DOHH2 (cell line): ENCODE results near the gene CYLD.
A peak's percentile ranks its signal among the peaks of the same experiment; 100 is the strongest.

Source experiments
- H3F3A ChIP-seq: fragments of 200-600 bp; sonication (generic), shearing (Covaris generic); 2 replicates; pipeline ENCODE4 v1.6.0; 2016; ENCODE audit warnings: antibody characterized with exemption, mild to moderate bottlenecking; ENCODE audit not compliant: control insufficient read depth, insufficient read depth
- H3K27ac ChIP-seq: fragments of 200-600 bp; sonication (generic); 2 replicates; pipeline ENCODE4 v1.5.1; 2014; ENCODE audit warnings: low read depth, mild to moderate bottlenecking, low read length, moderate library complexity
- H3K27me3 ChIP-seq: fragments of 200-600 bp; sonication (generic); 2 replicates; pipeline ENCODE4 v1.6.1; 2014; ENCODE audit warnings: mild to moderate bottlenecking, low read length, mixed read lengths; ENCODE audit not compliant: control insufficient read depth
- H3K36me3 ChIP-seq: fragments of 200-600 bp; sonication (generic); 2 replicates; pipeline ENCODE4 v1.6.1; 2014; ENCODE audit warnings: mild to moderate bottlenecking, low read length, moderate library complexity, mixed read lengths; ENCODE audit not compliant: control insufficient read depth
- H3K4me1 ChIP-seq: fragments of 200-600 bp; sonication (generic); 2 replicates; pipeline ENCODE4 v1.6.1; 2014; ENCODE audit warnings: mild to moderate bottlenecking, low read length, mixed read lengths; ENCODE audit not compliant: control insufficient read depth
- H3K4me2 ChIP-seq: fragments of 200-600 bp; sonication (generic); 2 replicates; pipeline ENCODE4 v1.6.0; 2014; ENCODE audit warnings: mild to moderate bottlenecking, low read length, moderate library complexity
- H3K4me3 ChIP-seq: fragments of 200-600 bp; sonication (generic); 2 replicates; pipeline ENCODE4 v1.5.1; 2014; ENCODE audit warnings: mild to moderate bottlenecking, low read length, mixed read lengths
- H3K79me2 ChIP-seq: fragments of 200-600 bp; sonication (generic); 2 replicates; pipeline ENCODE4 v1.6.1; 2014; ENCODE audit warnings: mild to moderate bottlenecking, low read length, mixed read lengths; ENCODE audit not compliant: control insufficient read depth
- H3K9me2 ChIP-seq: fragments of 200-600 bp; sonication (generic); replicated peaks from 2 replicates; pipeline ENCODE4 v1.6.1; 2014; ENCODE audit warnings: mild to moderate bottlenecking, low read length, mixed read lengths; ENCODE audit not compliant: control insufficient read depth
- H3K9me3 ChIP-seq: fragments of 200-600 bp; sonication (generic); 2 replicates; pipeline ENCODE4 v1.6.1; 2014; ENCODE audit warnings: antibody characterized with exemption, low read length, mixed read lengths; ENCODE audit not compliant: control insufficient read depth, insufficient read depth
- H4K20me1 ChIP-seq: fragments of 200-600 bp; sonication (generic); 2 replicates; pipeline ENCODE4 v1.6.0; 2014; ENCODE audit warnings: low read depth, mild to moderate bottlenecking, antibody characterized with exemption, low read length, moderate library complexity; ENCODE audit not compliant: control insufficient read depth, insufficient read depth
- EZH2phosphoT487 ChIP-seq: fragments of 200-600 bp; sonication (generic); IDR thresholded peaks from 2 replicates; pipeline ENCODE4 v1.6.1; 2017; ENCODE audit warnings: borderline replicate concordance, mild to moderate bottlenecking, antibody characterized with exemption, low read length, moderate library complexity, mixed read lengths
- TF ChIP-seq, protein P1 (sequence below): fragments of 200-600 bp; sonication (generic); IDR thresholded peaks from one replicate; pipeline ENCODE4 v1.5.1; 2014; ENCODE audit warnings: antibody characterized with exemption, mild to moderate bottlenecking, low read depth, low read length; ENCODE audit not compliant: poor library complexity, severe bottlenecking

Gene CYLD

DNA sequence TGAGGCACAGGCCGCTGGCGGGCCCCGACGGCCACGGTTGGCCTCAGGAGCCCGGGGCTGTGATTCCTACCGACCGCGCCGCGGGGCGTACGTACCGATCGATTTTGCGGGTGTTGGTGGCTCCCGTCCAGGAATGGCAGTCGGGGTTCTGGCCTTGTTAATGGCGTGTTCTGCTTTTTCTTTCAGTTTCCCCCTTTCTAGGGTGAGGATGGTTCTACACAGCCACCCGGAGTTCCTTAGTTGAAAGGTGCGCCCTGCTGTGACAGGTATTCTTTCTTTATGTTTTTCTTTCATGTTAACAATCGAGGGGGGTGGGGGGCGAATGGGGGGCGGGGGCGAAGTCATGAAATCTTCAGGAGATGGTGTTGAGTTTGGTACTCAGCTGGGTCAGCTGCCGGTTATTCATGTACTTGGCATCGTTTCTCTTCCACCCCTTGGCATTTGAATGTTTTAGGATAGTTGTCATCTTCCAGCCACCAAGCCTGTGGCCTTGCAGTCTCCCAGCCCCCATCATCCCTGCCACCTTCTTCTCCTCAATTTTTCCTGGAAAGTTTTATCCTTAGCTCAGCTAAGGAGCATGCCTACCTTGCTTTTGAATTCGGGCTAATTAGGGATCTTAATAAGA lies 802 bp downstream of the CYLD start:
- H3K27me3 ChIP-seq = 0 out of 2 replicates have a peak, but pooled peaks cover 7% of the 10 kb centered on the region
- H3K4me2 ChIP-seq = peak overlapping the region; percentile 76
- H3K4me3 ChIP-seq = peak overlapping the region; percentile 79
- H3K4me1 ChIP-seq = peaks cover 33% of the 10 kb centered on the region
- no peaks in the 10 kb centered on the region for H3K9me3 ChIP-seq
- H3K27ac ChIP-seq = no peak overlapping the region
- no peaks in the 10 kb centered on the region for H3K79me2 ChIP-seq
- TF ChIP-seq, protein P1, sequence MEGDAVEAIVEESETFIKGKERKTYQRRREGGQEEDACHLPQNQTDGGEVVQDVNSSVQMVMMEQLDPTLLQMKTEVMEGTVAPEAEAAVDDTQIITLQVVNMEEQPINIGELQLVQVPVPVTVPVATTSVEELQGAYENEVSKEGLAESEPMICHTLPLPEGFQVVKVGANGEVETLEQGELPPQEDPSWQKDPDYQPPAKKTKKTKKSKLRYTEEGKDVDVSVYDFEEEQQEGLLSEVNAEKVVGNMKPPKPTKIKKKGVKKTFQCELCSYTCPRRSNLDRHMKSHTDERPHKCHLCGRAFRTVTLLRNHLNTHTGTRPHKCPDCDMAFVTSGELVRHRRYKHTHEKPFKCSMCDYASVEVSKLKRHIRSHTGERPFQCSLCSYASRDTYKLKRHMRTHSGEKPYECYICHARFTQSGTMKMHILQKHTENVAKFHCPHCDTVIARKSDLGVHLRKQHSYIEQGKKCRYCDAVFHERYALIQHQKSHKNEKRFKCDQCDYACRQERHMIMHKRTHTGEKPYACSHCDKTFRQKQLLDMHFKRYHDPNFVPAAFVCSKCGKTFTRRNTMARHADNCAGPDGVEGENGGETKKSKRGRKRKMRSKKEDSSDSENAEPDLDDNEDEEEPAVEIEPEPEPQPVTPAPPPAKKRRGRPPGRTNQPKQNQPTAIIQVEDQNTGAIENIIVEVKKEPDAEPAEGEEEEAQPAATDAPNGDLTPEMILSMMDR = no peak
- TF ChIP-seq EZH2phosphoT487 = no peak
- no peaks in the 10 kb centered on the region for H3F3A ChIP-seq
- peaks cover 3% of the 10 kb centered on the region; the same call in 1 of the 2 replicates for H3K36me3 ChIP-seq
- no peaks in the 10 kb centered on the region for H3K9me2 ChIP-seq
- H4K20me1 ChIP-seq = no peaks in the 10 kb centered on the region

DNA sequence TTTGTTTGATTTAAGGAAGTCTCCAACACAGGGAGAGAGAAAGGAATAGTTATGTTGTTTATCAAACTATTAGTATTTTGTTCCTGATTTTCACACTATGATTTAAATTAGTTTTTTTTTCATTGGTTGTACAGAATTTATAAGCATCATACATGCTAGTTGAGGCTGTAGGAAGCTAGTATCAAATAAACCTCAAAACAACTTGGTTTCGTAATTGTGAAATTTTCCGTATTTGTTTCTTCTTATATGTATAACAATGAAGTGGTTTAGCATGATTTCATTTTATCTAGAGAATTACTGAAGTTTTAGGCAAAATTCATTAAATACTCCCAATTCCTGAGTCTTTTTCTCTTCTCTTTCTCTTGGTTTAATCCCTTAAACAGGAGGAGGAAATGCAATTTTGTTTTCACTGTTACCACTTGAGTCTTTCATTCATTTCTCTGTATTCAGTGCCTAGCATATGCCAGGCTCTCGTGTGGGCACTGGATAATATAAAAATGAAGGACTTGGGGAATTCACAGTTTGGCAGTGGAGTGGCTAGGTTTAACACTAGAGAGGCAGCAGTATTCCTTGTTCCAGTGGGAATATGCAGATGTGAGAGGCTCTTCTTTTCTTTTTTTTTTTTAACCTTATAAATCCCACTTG lies 1.8 kb downstream of the CYLD start:
- Histone ChIP-seq H3K27me3 (no peaks in the 10 kb centered on the region), H3K79me2 (no peaks in the 10 kb centered on the region), H3K9me2 (no peaks in the 10 kb centered on the region), H3F3A (no peaks in the 10 kb centered on the region), H3K4me3 (peak overlapping the region; percentile 79), H3K4me2 (peak overlapping the region; percentile 76), H3K27ac (no peak overlapping the region), H3K36me3 (peaks cover 3% of the 10 kb centered on the region; the same call in 1 of the 2 replicates), H3K4me1 (peaks cover 33% of the 10 kb centered on the region), H3K9me3 (no peaks in the 10 kb centered on the region), H4K20me1 (no peaks in the 10 kb centered on the region)
- TF ChIP-seq, protein P1 = no peak
- no peak for TF ChIP-seq EZH2phosphoT487

DNA sequence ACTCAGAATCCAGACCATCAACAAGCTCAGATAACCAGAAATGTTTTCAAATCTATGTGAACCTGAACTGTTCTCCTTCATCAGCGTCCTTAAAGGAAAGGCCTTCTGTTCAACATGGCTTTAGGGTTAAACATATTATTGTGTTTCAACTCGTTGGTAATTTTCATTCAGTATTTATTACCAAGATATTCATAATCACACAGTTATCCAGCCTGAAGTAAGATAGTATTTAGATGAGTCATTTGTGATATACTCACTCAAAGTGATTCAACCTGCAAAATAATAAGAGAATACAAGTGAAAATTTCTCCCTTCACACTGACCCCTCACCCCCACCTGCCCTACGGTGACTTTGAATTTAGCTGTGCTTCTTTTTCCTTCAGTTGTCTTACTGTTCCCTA lies 3.0 kb downstream of the CYLD start:
- H3F3A ChIP-seq = no peaks in the 10 kb centered on the region
- H3K79me2 ChIP-seq = no peaks in the 10 kb centered on the region
- H3K27ac ChIP-seq = no peak overlapping the region
- H3K36me3 ChIP-seq = peaks cover 3% of the 10 kb centered on the region; the same call in 1 of the 2 replicates
- no peak overlapping the region for H3K4me3 ChIP-seq
- H4K20me1 ChIP-seq = no peaks in the 10 kb centered on the region
- H3K9me2 ChIP-seq = no peaks in the 10 kb centered on the region
- peaks cover 33% of the 10 kb centered on the region for H3K4me1 ChIP-seq
- H3K4me2 ChIP-seq = peak overlapping the region; percentile 76
- TF ChIP-seq, protein P1 = no peak
- no peak for TF ChIP-seq EZH2phosphoT487
- H3K27me3 ChIP-seq = no peaks in the 10 kb centered on the region
- H3K9me3 ChIP-seq = no peaks in the 10 kb centered on the region
